Measurements from ENCODE around the gene PTGDS.

The PTGDS gene

DNA sequence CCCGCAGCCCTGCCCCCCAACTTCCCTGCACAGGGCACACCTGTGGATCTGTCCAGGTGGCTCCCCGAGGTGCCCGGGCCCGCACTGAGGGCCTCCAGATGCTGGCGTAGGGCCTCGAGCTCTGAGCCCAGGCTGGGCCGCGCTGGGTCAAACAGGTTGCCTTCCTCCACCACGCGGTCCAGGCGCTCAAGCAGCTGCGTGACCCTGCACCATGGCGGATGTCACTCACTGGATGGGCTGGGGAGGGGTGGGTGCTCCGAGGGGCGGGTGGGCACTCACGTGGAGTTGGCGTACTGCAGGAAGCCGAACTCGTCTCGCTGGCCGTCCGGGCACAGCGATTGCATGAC, 45.3 kb downstream of the PTGDS start:
- no peak overlapping the region for H3K4me3 ChIP-seq (ENCODE audit: low read depth, low read length)
- TF ChIP-seq, protein P1, sequence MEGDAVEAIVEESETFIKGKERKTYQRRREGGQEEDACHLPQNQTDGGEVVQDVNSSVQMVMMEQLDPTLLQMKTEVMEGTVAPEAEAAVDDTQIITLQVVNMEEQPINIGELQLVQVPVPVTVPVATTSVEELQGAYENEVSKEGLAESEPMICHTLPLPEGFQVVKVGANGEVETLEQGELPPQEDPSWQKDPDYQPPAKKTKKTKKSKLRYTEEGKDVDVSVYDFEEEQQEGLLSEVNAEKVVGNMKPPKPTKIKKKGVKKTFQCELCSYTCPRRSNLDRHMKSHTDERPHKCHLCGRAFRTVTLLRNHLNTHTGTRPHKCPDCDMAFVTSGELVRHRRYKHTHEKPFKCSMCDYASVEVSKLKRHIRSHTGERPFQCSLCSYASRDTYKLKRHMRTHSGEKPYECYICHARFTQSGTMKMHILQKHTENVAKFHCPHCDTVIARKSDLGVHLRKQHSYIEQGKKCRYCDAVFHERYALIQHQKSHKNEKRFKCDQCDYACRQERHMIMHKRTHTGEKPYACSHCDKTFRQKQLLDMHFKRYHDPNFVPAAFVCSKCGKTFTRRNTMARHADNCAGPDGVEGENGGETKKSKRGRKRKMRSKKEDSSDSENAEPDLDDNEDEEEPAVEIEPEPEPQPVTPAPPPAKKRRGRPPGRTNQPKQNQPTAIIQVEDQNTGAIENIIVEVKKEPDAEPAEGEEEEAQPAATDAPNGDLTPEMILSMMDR (conservative IDR thresholded peaks at IDR 0.05; ENCODE audit: low read depth, low read length), result no peak
- no peak for DNase-seq (ENCODE audit: low read depth)

DNA sequence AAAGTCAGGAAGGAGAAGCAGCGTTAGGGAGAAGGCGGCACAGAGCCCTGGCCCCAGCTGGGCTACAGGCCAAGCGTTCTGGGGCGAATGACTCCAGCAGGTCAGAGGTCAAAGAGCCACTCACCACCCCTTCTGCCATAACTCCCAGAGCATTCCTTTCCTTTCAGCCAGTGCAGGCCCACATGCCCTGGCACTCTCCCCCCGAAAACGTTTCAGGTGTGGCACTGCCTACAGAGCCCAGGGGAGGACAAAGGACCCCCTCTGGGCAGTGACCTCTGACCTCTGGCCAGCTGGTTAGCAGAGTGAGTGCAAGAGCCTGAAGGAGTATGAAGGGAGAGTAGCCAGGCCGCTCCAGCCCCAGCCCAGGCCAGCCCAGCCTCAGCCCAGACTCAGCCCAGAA, 45.9 kb downstream of the PTGDS start:
- DNase-seq (ENCODE audit: low read depth), result no peak
- H3K4me3 ChIP-seq (ENCODE audit: low read depth, low read length), result no peak overlapping the region
- TF ChIP-seq, protein P1 (conservative IDR thresholded peaks at IDR 0.05; ENCODE audit: low read depth, low read length), result no peak

DNA sequence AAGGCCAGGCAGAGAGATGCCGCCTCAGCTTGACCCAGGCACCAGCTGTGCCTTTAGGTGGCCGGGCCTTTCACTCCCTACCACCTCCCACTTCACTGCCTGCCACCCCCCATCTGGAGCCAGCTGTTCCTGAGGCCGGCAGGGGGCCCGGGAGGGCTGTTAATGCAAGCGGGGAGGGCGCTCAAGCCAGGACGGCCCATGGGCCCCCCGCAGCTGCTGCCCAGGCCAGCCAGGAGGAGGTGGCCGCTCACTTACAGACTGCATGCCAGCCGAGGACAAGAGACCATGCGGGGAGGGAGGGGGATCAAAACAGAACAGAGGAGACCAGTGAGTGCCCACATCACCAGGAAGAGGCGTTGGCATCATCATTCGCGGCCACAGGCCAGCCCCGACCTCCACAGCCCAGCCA, 46.3 kb downstream of the PTGDS start:
- TF ChIP-seq, protein P1 (conservative IDR thresholded peaks at IDR 0.05; ENCODE audit: low read depth, low read length), result no peak
- no peak for DNase-seq (ENCODE audit: low read depth)

DNA sequence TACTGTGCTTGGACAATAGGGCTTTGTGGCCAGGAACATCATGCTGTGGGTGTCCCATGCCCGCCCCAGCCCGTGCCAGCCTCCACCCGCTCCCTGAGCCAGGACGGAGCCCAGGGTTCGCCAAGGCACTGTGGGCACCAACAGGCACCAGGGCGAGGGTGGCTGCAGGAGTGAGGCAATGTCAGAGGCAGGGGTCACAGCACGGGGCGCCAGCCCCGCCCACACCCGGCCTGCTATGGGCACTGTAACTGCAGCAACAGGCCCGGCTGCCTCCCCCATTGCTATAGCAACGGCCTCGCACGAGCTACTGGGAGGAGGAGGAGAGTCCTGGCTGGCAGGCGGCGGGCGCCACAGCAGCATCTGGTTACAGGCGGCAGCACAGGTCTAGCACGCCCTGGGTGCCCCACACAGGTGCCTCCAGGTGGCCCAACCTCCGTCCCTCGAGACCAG, 48.2 kb downstream of the PTGDS start:
- H3K4me3 ChIP-seq (ENCODE audit: low read depth, low read length), result no peak overlapping the region
- TF ChIP-seq, protein P1 (conservative IDR thresholded peaks at IDR 0.05; ENCODE audit: low read depth, low read length), result no peak
- DNase-seq (ENCODE audit: low read depth), result no peak

More for the DNA sequence above, 46.3 kb downstream of the PTGDS start:
- H3K4me3 ChIP-seq (ENCODE audit: low read depth, low read length), result no peak overlapping the region

DNA sequence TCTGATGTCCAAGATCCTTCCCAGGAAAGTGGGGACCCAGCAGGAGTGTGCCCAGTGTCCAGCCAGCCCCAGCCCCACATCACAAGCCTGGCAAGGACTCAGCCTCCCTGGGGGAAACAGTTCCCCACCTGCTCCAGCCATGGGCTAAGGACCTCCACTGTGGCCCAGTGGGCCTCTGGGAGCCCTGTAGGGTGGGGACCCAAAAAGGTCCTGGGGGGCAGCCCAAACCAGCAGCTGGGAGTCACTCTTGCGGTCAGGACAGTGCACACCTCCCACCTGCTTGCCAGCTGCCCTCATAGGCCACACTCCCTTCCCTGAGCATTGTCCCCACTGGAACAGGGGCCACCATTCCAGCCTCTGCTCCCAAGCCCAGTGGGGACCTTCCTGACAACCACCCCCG, 49.1 kb downstream of the PTGDS start:
- TF ChIP-seq, protein P1 (conservative IDR thresholded peaks at IDR 0.05; ENCODE audit: low read depth, low read length), result no peak
- H3K4me3 ChIP-seq (ENCODE audit: low read depth, low read length), result no peak overlapping the region

DNA sequence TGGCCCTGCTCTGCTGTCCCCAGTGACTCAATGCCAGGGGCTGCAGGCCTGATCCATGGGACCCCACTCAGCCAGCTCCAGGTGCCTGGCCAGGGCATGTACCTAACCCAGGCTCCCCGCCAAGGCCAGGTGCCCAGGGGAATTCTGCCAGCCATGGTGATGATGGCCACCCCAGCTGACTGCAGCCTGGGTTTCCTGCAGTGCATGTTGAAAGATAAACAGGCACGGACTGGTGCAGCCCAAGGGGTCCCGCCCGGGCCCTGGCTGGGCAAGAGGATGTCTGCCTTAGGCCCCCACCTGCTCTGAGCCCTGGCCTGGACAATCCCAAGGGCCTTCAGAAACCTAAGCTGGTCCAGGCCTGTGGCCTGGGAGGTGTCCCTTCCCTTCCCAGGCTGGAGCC, 49.5 kb downstream of the PTGDS start:
- TF ChIP-seq, protein P1 (conservative IDR thresholded peaks at IDR 0.05; ENCODE audit: low read depth, low read length), result no peak
- DNase-seq (ENCODE audit: low read depth), result no peak
- no peak overlapping the region for H3K4me3 ChIP-seq (ENCODE audit: low read depth, low read length)

More for the DNA sequence above, 49.1 kb downstream of the PTGDS start:
- no peak for DNase-seq (ENCODE audit: low read depth)

DNA sequence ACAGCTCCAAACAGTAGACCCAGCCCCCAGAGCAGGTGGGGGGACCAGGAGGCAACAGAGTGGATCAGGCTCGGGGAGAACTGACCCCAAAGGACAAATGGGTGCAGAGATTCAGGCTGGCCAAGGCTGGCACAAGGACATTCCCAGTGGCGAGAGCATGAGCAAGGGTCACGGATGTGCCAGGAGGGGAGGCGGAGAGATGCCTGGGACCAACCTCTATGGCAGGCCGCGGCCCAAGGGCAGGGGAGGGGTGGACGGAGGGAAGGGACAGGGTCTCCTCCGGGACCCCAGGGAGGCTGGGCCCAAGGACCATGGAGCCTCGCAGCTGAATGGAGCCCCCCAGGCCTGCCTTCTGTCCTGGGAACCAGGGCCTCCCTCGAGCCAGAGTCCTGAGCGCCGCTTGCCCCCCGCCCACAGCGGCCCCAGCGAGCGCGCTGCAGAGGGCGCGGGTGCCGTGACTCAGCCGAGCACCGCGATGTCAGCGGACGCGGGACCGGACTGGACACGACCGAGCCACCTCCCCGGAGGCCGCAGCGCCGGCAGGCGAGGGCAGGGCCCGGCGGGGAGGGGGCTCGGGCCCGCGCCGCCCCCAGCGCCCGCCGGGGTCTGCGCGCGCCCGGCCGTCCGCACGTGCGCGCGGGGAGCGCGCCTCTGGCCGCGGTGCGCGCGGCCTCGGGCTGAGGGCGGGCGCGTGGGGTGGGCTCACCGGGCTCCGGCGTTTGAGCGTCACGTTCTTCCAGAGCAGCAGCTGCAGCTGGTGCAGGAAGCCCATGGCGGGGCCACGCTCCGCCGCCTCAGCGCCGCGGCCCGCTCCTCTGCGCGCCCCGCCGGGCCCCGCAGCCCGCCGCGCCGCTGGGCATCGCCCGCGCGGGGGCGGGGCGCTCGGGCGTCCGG, 50.3 kb downstream of the PTGDS start, which contains the start of gene ABCA2:
ABCA2 (minus strand) TSS at position 869 of the 894 bp plus-strand sequence; CDS start at position 772, 97 bp downstream.
- TF ChIP-seq, protein P1 (conservative IDR thresholded peaks at IDR 0.05; ENCODE audit: low read depth, low read length), result no peak
- peak within 1 kb of the TSS; percentile 54 for H3K4me3 ChIP-seq (ENCODE audit: low read depth, low read length)
- no peak for DNase-seq (ENCODE audit: low read depth)

Data from choroid plexus epithelial cell (primary cell).